GM18907 (cell line): Measurements from ENCODE around the gene IL17RB.

Source experiments
- ATAC-seq: cut with Tn5 transposase; IDR thresholded peaks from one replicate; pipeline ENCODE4 v1.9.1; 2021; ENCODE audit warnings: mild to moderate bottlenecking, moderate library complexity; ENCODE audit not compliant: unreplicated experiment

The IL17RB gene, protein sequence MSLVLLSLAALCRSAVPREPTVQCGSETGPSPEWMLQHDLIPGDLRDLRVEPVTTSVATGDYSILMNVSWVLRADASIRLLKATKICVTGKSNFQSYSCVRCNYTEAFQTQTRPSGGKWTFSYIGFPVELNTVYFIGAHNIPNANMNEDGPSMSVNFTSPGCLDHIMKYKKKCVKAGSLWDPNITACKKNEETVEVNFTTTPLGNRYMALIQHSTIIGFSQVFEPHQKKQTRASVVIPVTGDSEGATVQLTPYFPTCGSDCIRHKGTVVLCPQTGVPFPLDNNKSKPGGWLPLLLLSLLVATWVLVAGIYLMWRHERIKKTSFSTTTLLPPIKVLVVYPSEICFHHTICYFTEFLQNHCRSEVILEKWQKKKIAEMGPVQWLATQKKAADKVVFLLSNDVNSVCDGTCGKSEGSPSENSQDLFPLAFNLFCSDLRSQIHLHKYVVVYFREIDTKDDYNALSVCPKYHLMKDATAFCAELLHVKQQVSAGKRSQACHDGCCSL

DNA sequence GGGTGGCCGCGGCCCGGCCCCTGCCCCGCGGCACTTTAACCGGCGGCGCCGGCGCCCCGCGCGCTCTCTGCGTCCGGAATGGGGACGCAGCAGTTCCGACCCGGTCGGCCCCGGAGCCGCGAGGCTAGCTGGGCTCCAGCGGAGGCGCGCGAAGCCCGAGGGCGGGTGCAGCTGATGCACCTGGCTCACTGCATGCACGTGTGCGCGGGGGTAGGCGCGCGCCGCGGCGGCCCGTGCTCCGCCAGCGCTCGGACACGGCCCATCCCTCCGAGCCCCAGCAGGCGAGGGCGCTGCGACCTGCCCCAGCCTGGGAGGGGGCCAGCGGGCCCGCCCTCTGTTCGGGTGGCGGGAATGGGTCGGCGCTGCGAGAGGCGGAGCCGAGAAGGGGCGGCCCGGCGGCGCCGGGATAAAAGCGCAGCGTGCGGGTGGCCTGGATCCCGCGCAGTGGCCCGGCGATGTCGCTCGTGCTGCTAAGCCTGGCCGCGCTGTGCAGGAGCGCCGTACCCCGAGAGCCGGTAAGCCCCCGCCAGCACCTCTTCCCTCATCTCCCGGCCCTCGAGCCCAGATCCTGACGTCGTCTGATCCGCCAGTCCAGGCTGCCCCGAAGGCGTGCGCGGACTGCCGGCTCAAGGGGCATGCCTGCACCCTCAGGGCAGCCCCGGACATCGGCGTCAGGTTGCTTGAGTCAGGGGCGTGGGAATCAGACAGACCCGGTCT, at the start of gene IL17RB, which contains the start of gene CHDH:
Gene IL17RB, plus strand, starts transcription at position 435 of the 717 bp plus-strand sequence. Its CDS starts 21 bp downstream, at position 456.
Gene CHDH, minus strand, starts transcription at position 286 of the 717 bp plus-strand sequence. CDS start 22,411 bp downstream, outside the sequence.
- ATAC-seq: peak; percentile 39

DNA sequence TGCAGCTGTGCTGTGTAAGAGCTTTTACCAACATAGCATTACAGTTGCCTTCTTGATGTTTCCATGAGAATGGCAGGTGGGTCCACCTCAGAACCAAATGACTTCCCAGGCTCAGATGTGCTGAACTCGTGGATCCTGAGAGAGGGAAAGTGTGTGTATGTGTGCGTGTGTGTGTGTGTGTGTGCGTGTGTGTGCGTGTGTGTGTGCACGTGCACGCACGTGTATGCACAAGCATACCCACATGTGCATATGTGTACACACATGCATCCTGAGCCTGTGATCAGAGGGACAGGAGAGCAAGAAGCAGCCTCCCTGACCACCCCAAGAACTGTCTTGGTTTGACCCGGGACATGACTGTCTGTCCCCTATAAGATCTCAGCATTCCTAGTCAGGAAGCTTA, 48.2 kb upstream of the IL17RB start:
- no peak for ATAC-seq

DNA sequence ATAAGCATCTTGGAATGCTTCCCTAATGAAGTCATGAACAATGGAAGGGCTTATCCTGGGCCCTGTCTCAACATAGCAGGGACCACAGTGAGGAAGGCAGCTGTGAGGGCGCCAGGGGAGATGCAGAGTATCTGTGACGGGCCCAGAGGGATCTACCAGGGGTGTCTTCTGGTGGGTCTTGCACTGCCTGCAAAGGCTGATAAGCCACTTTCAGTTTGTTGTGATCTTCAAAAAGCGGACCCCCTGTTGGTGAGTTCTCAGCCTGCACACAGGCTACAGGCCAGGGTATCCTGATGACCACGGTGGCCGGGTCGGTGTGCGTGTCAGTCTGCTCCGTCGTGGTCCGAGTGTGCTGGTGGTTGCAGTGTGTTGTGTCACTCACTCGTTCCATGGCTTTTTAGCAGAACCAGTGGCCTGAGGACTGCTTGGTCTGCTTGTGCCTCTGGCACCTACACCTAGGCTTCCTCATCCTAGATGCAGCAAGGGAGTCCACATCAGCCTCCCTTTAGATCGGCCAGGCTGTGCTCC, 47.0 kb upstream of the IL17RB start:
- no peak for ATAC-seq

DNA sequence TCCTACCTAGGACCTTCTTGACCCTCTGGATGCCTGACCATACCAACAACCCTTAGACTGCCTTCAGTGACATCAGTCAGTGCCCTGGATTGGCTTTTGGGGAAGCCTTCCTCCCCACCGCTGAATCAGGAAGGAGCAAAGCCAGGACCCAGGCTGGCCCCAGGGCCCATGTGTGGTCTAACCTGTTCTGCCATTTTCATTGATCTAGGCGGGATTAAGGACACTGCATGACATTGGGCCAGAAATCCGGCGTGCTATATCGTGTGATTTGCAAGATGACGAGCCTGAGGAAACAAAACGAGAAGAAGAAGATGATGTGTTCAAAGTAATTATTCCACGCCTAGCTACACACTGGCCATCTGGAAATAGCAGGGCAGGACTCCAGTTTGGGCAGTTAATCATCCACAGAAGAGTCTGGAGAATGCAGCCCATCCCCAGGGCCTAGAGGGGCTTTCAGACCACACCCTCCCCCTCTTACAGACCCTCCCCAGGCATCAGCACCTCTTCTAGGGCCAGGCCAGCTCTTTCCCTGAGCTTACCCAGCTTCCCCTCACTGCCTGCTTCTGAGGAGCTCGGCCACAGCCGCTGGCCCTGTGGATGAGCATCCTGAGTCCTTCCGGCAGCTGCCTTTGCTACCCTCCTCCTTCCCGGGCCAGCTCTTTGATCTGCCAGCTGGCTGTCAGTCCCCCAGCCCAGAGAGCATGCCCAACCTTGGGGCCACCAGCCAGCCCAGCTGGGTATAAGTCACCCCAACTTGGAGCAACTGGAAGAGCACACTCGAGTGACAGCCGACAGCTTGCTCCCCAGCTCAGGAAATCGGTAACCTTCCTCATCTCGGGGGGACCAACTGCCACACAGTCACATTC, 46.1 kb upstream of the IL17RB start:
- ATAC-seq: no peak

DNA sequence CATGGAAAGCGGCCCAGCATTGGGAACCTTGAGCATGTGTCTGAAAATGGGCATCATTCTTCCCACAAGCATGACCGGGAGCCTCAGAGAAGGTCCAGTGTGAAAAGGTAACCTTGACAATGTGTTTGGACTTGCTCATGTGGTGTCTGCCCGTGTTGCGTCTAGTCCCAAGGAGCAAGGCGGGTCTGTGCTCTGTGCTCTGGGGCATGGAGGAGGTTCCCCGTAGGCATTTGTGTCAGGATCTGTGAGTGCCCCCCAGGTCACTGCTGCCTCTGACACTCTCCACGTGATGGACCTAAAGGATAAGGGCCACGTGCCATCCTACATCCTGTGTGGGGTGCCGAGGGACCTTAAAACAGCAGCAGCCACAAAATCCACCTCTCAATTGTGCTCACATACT, 45.0 kb upstream of the IL17RB start:
- no peak for ATAC-seq

DNA sequence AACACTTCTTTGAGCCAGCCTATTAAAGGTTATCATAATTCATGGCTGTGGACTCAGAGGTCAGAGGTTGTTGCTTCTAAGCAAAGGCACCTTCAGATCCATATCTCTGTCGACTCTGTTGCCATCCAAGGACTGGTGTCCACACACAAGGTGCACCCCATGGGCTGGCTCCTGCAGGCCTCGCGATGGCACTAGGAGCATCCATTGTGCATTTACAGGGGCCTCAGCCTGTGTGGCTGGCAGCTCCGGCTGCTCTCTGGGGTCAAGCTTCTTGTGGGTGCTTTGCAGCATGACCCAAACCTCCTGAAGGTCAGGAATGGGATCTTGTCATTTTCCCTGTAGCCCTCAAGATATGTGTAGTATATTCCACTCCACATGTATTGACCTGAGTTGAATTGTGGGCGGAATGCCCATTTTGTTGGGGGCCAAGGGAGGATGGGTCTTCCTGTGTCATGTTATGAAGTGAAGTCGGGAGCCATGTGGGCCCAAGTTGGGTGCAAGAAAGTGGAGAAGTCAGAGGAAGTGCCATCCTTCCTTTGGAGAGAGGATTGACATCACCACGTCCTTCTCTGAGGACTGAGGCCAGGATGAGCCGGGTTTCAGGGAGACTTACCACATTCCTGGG, 44.0 kb upstream of the IL17RB start:
- no peak for ATAC-seq

DNA sequence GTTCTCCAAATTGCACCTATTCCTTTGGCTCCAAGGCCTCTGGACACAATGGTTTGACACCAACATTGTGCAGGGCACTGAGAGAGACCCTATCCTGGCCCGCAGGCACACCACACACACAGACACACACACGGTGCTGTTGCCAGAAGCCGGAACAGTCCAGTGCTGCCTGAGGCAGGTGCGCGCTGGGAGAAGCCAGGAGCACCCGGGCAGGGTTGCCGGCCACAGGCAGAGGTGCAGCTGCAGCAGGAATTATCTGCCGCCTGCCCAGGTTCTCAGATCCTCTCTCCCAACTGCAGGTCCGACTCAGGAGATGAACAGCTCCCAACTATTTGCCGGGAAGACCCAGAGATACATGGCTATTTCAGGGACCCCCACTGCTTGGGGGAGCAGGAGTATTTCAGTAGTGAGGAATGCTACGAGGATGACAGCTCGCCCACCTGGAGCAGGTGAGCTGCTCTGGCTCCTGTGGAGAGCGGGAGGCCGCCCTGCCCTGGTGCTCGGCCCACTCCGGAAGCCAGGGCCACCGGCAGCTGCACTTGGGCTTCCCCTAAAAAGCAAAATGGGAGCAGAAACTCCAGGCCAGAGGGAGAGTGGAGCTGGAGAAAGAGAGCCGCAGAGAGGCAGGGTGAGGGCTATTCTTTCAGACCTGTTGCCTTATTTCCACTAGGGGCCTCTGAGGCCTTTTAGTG, 43.1 kb upstream of the IL17RB start:
- ATAC-seq: no peak

DNA sequence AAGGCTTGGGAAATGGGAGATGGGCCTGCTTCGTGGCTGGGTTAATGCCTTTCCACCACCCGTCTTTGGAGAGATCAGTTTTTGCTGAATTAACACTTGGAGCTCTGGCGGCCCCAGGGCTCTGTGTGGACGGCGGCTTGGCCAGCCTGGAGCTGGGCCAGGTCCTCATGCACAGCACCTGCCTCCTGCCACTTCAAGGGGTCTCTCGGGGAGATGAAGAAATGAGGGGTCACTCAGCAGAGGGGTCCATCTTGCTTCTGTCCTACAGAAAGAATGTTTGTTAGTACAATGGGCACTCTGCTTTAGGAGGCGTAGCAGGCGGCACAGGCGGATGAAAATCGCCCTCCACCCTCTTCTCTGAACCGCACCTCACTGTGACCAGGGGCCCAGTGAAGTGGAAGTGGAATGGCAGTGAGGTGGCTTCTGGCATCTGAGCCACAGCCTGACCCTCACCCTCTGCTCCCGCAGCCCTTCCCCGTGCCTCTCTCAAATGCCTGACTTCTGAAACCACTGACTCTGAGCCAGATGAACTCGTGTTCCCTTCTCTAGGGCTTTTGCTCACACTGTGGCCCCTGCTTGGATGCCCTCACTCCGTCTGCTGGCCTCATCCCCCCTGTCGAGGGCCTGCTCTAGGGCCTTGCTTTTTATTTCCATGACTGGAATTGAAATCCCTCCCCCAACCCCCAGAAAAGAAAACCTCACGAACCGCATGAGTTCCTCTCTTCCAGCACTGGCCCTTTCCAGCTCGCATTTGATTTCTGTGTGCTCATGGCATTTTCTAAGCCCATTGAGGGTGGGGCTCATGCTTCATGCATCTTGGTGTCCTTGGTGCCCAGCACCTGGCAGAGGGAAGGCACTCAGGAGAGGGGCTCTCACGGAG, 42.3 kb upstream of the IL17RB start:
- no peak for ATAC-seq

DNA sequence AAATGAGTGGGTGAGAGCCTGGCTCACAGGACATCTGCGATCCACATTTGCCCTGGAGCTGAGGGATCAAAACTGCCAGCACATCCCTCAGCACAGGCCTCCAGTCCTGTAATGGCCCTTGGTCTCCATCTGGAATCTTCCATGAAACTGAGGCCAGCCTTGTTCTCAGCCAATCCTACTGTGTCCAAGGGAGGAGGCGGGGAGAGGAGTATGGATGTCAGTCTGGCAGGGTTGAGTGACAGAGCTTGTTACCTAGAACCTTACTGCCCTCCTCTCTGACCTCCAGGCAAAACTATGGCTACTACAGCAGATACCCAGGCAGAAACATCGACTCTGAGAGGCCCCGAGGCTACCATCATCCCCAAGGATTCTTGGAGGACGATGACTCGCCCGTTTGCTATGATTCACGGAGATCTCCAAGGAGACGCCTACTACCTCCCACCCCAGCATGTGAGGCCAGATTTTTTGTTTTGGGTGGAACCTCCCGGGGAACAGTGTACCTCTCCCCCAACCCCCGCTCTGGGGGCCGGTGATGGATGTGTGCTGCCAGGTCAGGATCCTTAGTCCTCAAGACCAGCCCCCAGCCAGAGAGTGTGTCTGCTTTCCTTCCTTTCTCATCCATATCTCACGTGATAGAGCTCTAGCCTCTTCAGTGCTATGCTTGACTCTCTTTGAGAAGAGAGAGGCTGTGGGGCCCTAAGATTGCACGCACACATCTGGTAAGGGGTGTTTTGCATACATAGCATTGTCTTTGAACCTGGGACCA, 41.5 kb upstream of the IL17RB start:
- ATAC-seq: peak; percentile 60

DNA sequence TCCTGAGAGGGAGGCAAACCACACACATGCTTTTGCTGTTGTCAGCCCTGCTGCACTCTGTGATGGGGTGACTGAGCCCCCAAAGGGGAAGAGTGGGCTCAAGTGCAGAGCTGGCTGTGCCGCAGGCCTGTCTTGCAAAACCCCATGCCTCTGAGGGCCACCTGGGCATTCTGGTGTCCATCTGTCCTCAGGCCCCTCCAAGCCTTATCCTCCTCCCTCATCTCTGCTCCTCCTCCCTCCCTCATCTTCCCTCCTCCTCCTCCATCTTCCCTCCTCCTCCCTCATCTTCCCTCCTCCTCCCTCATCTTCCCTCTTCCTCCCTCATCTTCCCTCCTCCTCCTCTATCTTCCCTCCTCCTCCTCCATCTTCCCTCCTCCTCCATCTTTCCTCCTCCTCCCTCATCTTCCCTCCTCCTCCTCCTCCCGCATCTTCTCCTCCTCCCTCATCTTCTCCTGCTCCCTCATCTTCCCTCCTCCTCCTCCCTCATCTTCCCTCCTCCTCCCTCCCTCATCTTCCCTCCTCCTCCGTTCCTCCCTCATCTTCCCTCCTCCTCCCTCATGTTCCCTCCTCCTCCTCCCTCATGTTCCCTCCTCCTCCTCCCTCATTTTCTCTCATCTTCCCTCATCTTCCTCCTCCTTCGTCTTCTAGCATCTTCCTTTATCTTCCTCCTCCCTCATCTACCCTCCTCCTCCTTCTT, 40.8 kb upstream of the IL17RB start:
- ATAC-seq: no peak

DNA sequence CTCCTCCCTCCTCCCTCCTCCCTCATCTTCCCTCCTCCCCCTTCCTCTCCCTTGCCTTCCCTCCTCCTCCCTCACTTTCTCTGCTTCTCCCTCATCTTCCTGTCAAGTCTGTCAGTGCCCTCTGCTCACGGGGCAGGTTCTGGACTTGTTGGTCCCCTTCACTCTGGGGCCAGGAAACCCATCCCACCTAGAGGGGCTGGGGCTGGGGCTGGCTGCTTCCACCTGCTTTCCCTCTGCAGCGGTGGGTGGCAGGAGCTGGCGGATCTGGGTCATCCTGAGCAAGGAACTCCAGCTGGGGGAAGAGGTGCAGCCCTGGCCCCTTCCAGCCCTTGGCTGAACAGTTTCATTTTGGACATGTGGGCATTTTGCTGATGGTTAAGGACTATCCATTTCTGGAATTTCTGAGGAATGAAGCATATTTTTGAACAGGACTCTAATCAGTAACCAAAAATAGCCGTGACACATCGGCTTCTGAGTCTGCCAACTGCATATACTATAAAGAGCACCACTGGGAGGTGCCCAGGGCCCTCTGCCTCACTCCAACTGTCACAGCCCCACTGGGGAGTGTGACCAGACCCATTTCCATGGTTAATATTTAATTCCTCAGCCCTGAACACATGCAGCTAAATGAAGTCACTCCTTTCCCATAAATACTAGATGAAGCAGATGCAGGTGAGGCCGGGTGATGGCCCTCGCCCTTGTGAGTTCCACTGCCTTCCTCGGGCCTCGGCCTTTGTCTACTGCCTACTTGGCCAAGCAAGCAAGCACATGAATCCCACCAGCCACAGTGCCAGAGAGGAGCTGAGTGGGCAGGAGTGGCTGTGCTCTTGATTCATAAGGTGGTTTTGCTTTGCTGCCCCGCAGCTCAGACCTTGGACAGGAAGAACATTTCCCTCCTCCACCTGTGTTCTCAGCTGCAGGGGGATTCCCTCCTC, 39.9 kb upstream of the IL17RB start:
- ATAC-seq: peak; percentile 66

DNA sequence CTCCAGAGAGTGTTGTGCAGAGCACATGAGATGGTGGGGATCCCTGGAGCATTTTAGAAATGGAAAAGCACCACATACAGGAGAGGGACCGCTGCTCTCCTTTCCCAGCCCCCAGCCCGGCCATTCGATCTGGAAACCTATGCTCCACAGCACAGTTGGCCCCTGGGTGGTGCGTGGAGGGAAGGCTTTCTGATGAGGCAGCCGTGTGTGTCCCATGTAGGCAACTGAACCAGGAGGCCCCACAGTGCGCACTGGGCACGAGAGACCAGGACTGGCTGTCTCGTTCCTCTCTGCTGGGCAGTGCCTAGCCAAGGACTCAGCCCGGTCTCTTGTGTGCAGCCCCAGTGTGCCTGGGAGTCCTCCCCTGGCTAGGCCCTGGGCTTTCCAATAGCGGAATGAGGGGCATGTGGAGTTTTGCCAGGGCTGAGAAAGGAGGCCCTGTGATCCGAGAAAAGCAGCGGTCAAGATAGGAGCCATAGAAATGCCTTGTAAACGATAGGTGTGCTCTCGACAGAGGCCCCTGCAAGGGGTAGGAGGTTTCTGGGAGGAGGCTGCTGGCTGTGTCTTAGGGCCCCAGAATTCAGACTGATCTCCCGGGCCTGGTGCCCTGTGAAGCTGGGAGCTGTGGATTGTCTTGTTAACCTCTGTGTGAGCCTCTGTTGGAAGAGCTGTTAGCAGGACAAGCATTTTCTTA, 39.1 kb upstream of the IL17RB start:
- ATAC-seq: peak; percentile 17

DNA sequence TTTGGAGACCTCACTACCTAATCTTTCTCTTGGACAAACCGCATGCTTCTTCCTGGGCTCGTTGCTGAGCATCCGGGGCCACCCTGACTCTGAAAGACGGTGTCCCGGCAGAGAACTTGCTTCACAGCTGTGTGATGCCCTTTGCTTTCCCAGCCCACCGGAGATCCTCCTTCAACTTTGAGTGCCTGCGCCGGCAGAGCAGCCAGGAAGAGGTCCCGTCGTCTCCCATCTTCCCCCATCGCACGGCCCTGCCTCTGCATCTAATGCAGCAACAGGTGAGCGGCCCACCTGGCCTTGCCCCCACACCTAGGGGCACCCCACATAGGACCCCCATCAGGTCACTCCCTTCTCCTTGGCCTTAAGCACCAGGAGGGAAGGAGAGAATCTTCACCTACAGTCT, 37.9 kb upstream of the IL17RB start:
- ATAC-seq: no peak

DNA sequence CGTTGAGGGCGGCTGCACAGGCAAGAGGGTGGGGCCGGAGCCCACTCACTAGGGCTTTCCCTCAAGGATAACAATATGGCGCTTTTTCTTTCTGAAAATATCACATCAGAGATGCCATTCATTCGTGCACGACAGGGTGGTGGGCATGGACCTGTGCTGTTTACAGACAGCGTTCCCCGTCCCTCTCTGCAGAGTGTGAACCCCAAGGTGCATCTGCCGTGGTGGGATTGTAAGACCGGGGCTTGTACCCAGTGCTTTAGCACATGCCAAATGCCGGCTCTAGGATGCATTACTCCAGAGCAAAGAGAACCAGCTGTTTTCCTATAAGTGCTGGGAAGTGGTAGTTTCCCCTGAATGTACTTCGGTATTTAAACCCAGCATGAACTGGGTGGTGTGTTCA, 37.1 kb upstream of the IL17RB start:
- no peak for ATAC-seq

DNA sequence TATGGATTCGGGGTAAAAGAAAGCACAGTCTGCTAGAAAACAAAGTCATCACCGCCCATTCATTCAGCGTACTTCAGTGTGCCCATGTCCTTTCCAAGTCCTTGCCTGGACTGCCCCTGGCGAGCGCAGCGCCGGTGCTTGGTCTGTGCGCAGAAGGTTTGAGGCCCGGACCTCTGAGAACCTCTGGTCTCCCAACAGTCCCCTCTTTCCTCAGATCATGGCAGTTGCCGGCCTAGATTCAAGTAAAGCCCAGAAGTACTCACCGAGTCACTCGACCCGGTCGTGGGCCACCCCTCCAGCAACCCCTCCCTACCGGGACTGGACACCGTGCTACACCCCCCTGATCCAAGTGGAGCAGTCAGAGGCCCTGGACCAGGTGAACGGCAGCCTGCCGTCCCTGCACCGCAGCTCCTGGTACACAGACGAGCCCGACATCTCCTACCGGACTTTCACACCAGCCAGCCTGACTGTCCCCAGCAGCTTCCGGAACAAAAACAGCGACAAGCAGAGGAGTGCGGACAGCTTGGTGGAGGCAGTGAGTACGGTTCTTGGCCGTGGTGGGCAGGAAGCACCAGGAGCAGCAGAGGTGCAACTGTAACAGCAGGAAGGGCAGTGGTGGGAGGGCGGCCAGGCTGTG, 36.5 kb upstream of the IL17RB start:
- no peak for ATAC-seq
